Stimulated activated effector memory CD8-positive, alpha-beta T cell treated with anti-CD3 and anti-CD28 coated beads, Interleukin-12 subunit alpha, Interleukin-12 subunit beta, amount 100 ng/mL, for 72 hours (primary cell): ENCODE data around the gene MLST8.

Experiments
- ATAC-seq: fragments of 150-1000 bp; cut with Tn5 transposase; 2 replicates; pipeline ENCODE4 v1.10.0; 2021
- DNase-seq, 2 donors: peaks; one replicate each; pipeline ENCODE4 v3.0.0; 2021 to 2022; ENCODE audit warnings: low spot score in 2 of 2
- H3K27ac Mint-ChIP-seq: one replicate; pipeline ENCODE4 v1.8.0; 2022; ENCODE audit warnings: mild to moderate bottlenecking, mixed read lengths
- H3K36me3 Mint-ChIP-seq: one replicate; pipeline ENCODE4 v1.8.0; 2022; ENCODE audit warnings: mild to moderate bottlenecking, mixed read lengths
- H3K4me1 Mint-ChIP-seq: one replicate; pipeline ENCODE4 v1.8.0; 2022; ENCODE audit warnings: mixed read lengths
- H3K4me3 Mint-ChIP-seq: one replicate; pipeline ENCODE4 v1.8.0; 2022; ENCODE audit warnings: mild to moderate bottlenecking, mixed read lengths
- H3K9me3 Mint-ChIP-seq: one replicate; pipeline ENCODE4 v1.8.0; 2022; ENCODE audit warnings: mixed read lengths

MLST8 gene, protein sequence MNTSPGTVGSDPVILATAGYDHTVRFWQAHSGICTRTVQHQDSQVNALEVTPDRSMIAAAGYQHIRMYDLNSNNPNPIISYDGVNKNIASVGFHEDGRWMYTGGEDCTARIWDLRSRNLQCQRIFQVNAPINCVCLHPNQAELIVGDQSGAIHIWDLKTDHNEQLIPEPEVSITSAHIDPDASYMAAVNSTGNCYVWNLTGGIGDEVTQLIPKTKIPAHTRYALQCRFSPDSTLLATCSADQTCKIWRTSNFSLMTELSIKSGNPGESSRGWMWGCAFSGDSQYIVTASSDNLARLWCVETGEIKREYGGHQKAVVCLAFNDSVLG

DNA sequence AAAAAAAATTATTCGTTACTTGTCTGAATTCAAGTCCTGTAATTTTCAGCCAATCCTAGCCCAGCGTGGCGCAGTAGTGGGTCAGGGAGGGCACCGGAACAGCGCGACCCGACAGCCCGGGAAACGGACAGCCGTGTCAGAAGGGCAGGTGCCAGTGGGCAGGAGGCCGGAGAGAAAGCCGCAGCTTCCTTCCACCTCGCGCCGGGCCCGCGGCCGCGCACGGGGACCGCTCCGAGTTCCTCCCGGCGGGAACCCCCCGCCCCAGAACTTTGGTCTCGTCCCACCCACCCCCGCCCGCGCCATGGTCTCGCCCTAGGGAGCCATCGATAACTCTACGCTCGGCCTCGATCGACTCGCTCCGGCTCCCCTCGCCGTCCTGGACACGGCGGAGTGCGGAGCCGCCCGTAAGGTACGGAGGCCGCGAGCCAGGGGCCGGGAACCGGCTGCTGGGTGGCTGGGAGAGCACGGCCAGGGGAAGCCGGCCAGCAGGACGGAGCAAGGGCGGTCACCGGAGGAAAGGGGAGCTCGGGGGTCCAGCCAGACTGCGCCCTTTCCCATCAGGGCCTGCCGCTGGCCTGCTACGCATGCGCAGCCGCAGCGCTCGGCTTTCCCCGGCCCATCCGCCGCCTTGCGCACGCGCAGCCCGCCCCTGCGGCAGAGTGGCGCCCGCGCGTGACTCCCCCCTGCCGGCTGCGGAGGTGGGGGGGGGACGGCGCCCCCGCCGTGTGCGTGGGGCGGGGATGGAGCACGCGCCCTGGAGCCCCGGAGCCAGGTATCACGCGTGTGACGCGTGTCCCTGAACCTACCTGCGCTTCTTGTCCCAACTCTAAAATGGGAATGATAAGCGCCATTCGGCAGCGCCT is at the start of gene MLST8:
Gene MLST8, plus strand, starts transcription at position 351 of the 863 bp plus-strand sequence. CDS start 632 bp downstream, outside the sequence.
- H3K27ac Mint-ChIP-seq, result peak within 1 kb of the TSS; percentile 80
- H3K9me3 Mint-ChIP-seq, result no peaks in the 10 kb centered on the region
- peak within 1 kb of the TSS; percentile 75 for H3K4me3 Mint-ChIP-seq
- peak; percentile 97 for DNase-seq
- peaks cover 32% of the 10 kb centered on the region for H3K36me3 Mint-ChIP-seq
- ATAC-seq, result peak; percentile 90
- H3K4me1 Mint-ChIP-seq, result peaks cover 31% of the 10 kb centered on the region

DNA sequence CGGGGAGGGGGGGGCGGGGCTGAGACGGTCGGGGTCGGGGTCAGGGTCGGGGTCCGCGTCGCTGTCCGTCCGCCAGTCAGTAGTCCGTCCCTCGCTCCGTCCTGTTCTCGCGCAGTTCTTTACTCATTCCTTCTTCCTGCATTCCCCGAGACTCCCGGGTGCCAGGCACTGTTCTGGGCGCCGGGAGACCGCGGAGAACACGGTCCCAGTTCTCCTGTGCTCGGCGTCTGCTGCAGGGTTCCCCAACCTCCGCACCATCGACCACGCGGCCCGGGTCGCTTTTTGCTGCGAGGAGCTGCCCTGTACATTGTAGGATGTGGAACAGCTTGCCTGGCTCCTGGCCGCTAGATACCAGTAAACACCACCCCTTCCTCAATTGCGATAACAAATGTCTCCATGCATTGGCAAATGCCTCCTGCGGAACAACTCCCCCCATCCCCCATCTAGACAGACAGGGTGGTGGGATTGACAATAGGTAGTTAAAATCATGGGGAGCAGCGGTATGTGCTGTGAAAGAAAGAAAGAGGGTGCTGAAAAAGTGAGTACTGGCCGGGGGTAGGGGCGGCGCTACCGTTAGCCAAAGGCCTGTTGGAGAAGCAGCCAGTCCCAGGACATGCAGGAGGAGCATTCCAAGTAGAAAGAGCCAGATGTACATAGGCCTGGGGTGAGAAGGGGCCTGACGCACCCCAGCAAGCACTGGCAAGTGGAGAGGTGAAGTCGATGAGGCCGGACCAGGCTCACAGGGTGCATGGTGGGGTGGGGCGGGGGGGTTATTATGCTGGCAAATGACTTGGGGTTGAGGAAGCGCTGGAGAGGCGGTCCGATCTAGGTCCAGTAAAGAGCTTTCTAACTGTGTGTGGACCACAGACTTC is 49.0 kb upstream of the MLST8 start:
- Mint-ChIP-seq H3K4me3 (peak overlapping the region; percentile 97), H3K4me1 (peaks cover 37% of the 10 kb centered on the region), H3K27ac (peak overlapping the region; percentile 92), H3K9me3 (no peaks in the 10 kb centered on the region), H3K36me3 (peaks cover 65% of the 10 kb centered on the region)
- ATAC-seq, result no peak
- no peak for DNase-seq

DNA sequence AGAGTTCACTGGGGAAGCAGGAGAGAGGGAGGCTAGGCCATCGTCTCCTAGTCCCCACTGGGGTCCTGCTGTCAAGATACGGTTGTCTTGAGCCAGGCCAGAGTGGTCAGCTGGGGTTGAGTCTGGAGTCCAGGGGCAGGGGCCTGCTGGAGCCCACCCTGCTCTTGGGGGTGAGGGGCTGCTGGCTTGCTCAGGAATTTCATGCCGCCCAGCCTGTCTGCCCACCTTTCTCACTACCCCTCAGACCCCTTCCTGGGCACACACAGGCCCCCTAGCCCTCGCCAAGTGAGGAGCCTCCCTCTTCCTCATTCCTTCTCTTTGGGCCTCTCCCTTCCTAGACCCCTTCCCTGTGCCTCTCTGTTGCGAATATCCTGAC is 48.4 kb upstream of the MLST8 start:
- H3K4me3 Mint-ChIP-seq, result peak overlapping the region; percentile 97
- ATAC-seq (no peak), DNase-seq (no peak)
- H3K36me3 Mint-ChIP-seq, result peaks cover 59% of the 10 kb centered on the region
- no peaks in the 10 kb centered on the region for H3K9me3 Mint-ChIP-seq
- H3K27ac Mint-ChIP-seq, result peak overlapping the region; percentile 92
- peaks cover 34% of the 10 kb centered on the region for H3K4me1 Mint-ChIP-seq

DNA sequence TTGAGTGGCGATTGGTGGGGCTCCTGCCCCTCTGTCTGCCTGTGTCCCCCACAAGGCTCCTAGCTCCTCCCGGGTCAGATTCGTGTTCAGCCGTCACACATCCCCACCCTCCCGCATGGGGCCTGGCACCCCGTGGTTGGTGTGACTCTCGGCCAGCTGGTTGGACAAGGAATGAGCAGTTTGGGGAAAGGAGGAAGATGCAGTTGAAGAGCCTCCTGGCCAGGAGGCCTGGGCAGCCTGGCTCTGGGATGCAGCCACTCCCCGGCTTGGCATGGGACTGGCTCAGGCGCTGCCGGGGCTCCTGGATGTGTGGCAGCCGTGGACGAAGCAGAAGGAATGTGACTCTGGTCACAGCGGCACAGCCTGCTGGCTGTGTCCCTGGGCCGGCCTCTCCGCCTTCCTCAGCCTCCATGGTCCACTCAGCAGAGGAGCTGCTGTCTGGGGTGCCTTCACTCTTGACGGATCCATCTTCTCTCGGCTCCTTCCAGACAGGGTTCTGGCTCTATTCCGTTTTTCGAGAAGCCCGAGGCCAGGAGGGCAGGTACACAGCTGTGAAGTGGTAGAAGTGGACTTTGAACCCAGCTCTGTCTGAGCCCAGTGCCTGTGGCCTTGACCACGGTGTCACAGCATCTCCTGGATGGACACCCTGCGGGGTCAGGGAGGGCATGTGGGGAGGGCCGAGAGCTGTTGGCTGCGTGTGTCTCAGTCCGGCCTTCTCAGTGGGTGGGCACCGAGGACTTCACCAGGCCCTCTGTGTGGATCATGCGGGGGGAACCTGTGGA is 47.6 kb upstream of the MLST8 start:
- H3K4me1 Mint-ChIP-seq, result peaks cover 38% of the 10 kb centered on the region
- peaks cover 50% of the 10 kb centered on the region for H3K36me3 Mint-ChIP-seq
- DNase-seq (no peak), ATAC-seq (no peak)
- peak overlapping the region; percentile 92 for H3K27ac Mint-ChIP-seq
- no peaks in the 10 kb centered on the region for H3K9me3 Mint-ChIP-seq
- H3K4me3 Mint-ChIP-seq, result peak overlapping the region; percentile 97

DNA sequence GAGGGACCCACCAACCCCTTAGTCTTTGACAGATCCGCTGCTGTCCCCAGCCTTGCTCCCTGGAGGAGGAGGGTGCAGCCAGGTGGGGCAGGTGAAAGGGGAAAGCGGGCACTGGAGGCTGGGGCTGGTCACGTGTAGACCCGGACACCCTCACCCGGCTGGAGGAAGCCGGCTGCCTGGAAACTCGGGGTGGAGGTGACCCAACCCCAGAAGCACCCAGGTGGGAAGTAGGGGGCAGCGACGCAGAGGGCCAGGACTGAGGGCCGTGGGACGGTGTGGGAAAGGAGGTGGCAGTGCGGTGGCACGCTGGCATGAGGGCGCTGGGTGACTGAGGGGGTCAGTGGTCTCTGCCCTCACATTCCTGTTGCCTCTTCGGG is 47.0 kb upstream of the MLST8 start:
- no peaks in the 10 kb centered on the region for H3K9me3 Mint-ChIP-seq
- peak overlapping the region; percentile 92 for H3K27ac Mint-ChIP-seq
- H3K4me3 Mint-ChIP-seq, result peak overlapping the region; percentile 97
- peaks cover 45% of the 10 kb centered on the region for H3K36me3 Mint-ChIP-seq
- ATAC-seq, result no peak
- no peak for DNase-seq
- H3K4me1 Mint-ChIP-seq, result peaks cover 38% of the 10 kb centered on the region

DNA sequence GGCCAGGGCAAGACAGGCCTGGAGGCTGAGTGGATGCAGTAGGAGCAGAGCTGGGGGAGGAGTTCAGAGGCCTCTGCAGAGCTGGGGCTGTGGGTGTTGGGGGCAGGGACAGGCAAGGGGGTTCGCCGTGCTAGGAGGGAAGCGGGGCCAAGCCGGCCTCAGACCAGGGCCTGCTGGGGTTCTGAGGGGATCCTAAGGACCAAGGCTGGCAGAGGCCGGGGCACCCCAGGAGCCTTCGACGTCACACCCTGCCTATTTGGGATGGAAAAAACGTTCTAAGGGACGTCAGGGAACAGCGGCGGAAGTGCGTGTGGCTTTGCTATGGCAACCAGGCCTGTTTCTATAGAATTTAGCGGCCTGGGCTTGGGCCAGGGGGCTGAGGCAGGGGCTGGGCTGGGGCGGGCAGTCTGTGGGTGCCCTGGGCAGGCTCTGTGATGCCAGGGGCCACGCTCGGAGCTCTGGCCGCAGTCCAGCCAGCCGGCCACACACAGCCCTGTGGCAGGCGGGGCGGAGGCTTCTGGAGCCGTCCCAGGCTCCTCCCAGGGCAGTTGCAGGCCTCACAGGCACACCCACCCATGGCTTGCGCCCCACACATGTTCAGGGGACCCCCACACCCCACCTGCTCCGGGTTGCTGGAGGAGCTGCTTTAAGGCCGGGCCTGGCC is 45.9 kb upstream of the MLST8 start:
- DNase-seq, result no peak
- peaks cover 34% of the 10 kb centered on the region for H3K36me3 Mint-ChIP-seq
- H3K4me3 Mint-ChIP-seq, result no peak overlapping the region
- H3K4me1 Mint-ChIP-seq, result peaks cover 38% of the 10 kb centered on the region
- H3K27ac Mint-ChIP-seq, result peak overlapping the region; percentile 76
- H3K9me3 Mint-ChIP-seq, result no peaks in the 10 kb centered on the region
- ATAC-seq, result no peak

DNA sequence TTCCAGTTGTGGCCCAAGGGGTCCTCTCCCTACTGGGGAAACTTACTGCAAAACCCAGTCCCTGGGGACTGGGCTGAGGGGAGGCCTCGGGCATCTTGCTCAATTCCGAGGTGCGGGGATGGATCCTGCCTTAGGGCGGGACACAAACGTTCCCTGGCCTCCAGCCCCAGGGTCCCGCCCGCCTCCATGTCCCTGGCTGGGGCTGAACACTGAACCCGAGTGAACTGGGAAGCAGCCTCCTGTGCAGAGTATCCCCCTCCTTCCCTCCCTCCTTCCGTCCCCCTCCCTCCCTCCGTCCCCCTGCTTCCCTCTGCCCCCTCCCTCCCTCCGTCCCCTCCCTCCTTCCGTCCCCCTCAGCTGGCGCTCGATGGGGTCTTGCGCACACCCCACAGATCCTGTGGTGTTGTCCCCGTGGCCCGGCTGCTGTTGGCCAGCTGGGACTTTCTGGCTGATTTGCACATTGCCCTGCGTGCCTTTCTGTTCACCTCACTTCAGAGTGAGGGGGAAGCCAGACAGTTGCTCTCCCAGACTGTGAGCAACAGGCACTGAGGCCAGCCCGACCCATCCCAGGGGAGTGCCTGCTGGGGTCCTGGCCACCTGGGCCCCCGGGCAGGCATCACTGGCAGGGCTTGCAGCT is 44.2 kb upstream of the MLST8 start:
- peaks cover 37% of the 10 kb centered on the region for H3K4me1 Mint-ChIP-seq
- H3K9me3 Mint-ChIP-seq, result no peaks in the 10 kb centered on the region
- H3K36me3 Mint-ChIP-seq, result peaks cover 21% of the 10 kb centered on the region
- ATAC-seq (no peak), DNase-seq (no peak)
- H3K27ac Mint-ChIP-seq, result peak overlapping the region; percentile 58
- H3K4me3 Mint-ChIP-seq, result no peak overlapping the region

DNA sequence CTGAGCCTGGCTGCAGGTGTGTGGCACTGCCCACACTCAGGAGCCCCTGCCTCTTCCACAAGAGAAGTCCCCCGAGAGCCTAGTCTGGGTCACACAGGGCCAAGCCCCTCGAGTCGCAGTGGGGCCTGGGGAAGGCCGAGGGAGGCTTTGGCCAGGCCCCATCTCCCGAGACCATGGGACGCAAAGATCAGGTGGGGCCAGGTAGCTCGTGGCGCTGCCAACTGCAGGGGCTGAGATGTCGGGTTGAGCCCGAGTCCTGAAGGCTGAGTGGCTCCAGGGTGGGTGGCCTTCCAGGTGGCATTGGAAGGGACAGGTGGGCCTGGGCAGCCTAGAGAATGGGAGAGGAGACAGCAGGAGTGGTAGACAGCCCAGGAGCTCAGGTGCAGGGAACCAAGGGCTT is 43.3 kb upstream of the MLST8 start:
- ATAC-seq, result no peak
- Mint-ChIP-seq H3K36me3 (peaks cover 17% of the 10 kb centered on the region), H3K9me3 (no peaks in the 10 kb centered on the region), H3K4me1 (peaks cover 28% of the 10 kb centered on the region), H3K27ac (peak overlapping the region; percentile 65), H3K4me3 (no peak overlapping the region)
- no peak for DNase-seq

DNA sequence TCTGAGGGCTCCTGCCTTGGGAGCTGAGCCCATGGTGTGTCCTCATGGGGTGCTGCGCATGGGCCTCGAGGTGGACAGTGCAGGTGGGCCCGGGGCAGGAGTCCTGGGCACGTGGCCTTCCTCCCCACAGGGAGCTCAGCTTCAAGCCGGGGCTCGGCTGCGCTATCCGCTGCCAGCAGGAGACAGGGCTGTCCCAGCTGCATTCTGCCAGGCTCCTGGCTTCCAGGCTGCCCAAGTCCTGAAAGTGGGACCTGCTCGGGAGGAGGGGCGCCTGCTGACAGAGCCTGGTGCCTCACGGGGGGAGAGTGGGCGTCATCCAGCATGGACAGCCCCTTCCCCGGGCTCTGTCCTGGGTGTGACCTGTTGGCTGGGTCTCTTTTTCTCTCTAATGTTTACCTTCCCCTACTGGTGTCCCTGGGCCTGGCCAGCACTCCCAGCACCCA is 42.6 kb upstream of the MLST8 start:
- Mint-ChIP-seq H3K4me1 (peaks cover 20% of the 10 kb centered on the region), H3K27ac (peak overlapping the region; percentile 65), H3K9me3 (no peaks in the 10 kb centered on the region), H3K4me3 (no peak overlapping the region), H3K36me3 (peaks cover 15% of the 10 kb centered on the region)
- no peak for DNase-seq
- ATAC-seq, result no peak

DNA sequence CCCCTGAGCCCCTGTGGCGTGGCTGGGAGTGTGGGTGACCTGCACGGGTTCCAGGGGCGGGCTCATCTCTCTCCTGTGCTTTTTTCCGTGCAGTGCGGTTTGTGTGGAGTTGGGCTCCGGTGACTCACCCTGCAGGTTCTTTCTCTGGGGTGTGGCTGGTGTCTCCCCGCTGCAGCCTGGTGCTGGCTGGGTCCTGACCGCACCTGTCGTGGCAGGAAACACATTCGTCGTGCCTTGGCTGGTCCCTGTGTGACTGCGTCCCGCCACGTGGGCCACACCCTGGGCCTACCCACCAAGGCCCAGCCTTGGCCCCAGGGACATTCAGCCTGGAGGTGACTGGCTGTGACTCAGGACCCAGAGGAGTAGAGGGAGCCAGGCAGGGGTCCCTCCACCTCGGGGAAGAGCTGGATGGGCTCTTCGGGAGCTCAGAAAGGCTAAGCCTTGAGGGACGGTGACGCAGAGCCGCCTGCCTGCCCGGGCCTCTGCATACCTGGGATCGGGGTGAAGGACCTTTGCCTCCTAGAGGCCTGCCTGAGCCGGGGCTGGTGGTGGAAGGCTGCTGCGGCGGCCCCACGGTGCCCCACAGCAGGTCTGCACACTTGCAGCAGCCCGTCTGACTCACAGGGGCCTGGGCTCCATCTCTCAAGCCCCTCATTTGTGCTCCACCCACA is 41.9 kb upstream of the MLST8 start:
- H3K36me3 Mint-ChIP-seq, result peaks cover 9% of the 10 kb centered on the region
- H3K4me1 Mint-ChIP-seq, result peaks cover 14% of the 10 kb centered on the region
- DNase-seq, result no peak
- peak; percentile 45 for ATAC-seq
- no peaks in the 10 kb centered on the region for H3K9me3 Mint-ChIP-seq
- H3K4me3 Mint-ChIP-seq, result no peak overlapping the region
- no peak overlapping the region for H3K27ac Mint-ChIP-seq

DNA sequence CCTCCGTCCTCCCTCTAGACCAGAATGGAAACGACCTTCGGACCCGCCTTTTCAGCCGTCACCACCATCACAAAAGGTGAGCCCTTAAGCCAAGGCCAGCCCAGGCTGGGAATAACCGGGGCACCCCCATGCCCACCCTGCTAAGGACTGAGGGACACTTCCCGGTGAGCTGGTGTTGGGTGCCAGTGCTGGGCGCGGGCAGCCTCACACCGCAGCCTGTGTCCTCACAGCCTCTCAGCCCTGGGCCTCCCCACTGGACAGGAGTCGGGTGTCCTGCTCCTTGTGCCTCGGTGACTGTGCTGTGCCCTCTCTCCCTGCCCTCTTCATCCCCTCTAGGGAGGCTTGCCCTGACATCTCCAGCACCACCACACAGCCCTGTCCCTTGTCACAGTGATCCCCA is 39.4 kb upstream of the MLST8 start:
- Mint-ChIP-seq H3K4me1 (peaks cover 6% of the 10 kb centered on the region), H3K36me3 (peaks cover 8% of the 10 kb centered on the region), H3K9me3 (no peaks in the 10 kb centered on the region), H3K4me3 (no peak overlapping the region), H3K27ac (peak overlapping the region; percentile 60)
- DNase-seq (no peak), ATAC-seq (no peak)

DNA sequence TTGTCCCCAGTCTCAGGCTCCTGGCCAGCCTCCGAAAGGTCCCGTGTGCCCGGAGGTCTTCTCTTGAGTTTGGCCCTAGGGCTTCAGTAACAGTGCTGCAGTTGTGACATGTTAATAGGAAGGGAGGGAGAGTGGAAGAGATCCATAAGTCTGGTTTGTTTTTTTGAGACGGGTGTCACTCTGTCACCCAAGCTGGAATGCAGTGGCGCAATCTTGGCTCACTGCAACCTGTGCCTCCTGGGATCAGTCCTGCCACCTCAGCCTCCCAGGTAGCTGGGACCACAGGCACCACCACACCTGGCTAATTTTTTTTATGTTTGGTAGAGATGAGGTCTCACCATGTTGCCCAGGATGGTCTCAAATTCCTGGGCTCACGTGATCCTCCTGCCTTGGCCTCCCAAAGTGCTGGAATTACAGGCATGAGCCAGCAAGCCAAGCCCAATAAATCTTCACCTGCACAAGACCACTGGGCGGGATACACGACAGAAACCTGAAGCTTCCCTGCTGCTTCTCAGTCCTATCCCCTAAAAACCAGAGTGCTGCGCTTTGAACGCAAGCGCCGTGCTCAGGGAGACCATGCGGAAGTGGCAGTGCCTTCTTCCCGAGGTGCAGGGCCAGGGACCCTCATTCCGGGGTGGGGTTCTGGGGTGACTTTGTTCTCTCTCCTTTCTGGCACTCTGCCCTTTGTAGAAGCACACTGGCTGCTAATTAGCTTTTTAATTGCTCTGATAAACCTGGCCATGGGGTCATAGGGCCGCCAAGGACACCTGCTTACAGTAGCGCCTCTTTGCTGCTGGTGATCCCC is 38.8 kb upstream of the MLST8 start:
- Mint-ChIP-seq H3K4me1 (peaks cover 6% of the 10 kb centered on the region), H3K9me3 (no peaks in the 10 kb centered on the region), H3K36me3 (peaks cover 8% of the 10 kb centered on the region), H3K27ac (peak overlapping the region; percentile 72), H3K4me3 (no peak overlapping the region)
- ATAC-seq, result no peak
- no peak for DNase-seq
